ENCODE data around the gene RAB11FIP4.

RAB11FIP4 gene

GRCh38 chr17:31566992-31567373 lies 175.5 kb downstream of the RAB11FIP4 start:
- no peak for DNase-seq (ENCODE audit: low read depth)
- no peak overlapping the region for H3K4me3 ChIP-seq (replicated peaks; ENCODE audit: low read depth, low read length)
- TF ChIP-seq CTCF (IDR thresholded peaks at IDR 0.05; ENCODE audit: low read length, missing control alignments), result no peak

GRCh38 chr17:31568121-31568520 lies 176.6 kb downstream of the RAB11FIP4 start:
- DNase-seq (ENCODE audit: low read depth), result no peak
- no peak for TF ChIP-seq CTCF (IDR thresholded peaks at IDR 0.05; ENCODE audit: low read length, missing control alignments)
- H3K4me3 ChIP-seq (replicated peaks; ENCODE audit: low read depth, low read length), result no peak overlapping the region

GRCh38 chr17:31568539-31568938 lies 177.1 kb downstream of the RAB11FIP4 start:
- DNase-seq (ENCODE audit: low read depth), result no peak
- TF ChIP-seq CTCF (IDR thresholded peaks at IDR 0.05; ENCODE audit: low read length, missing control alignments), result no peak

GRCh38 chr17:31570231-31570630 lies 178.8 kb downstream of the RAB11FIP4 start:
- TF ChIP-seq CTCF (IDR thresholded peaks at IDR 0.05; ENCODE audit: low read length, missing control alignments), result no peak
- H3K4me3 ChIP-seq (replicated peaks; ENCODE audit: low read depth, low read length), result no peak overlapping the region
- DNase-seq (ENCODE audit: low read depth), result no peak

More at GRCh38 chr17:31568539-31568938, 177.1 kb downstream of the RAB11FIP4 start:
- H3K4me3 ChIP-seq (replicated peaks; ENCODE audit: low read depth, low read length), result no peak overlapping the region

GRCh38 chr17:31570951-31571892 lies 179.7 kb downstream of the RAB11FIP4 start:
- TF ChIP-seq CTCF (IDR thresholded peaks at IDR 0.05; ENCODE audit: low read length, missing control alignments), result no peak
- DNase-seq (ENCODE audit: low read depth), result peak; percentile 93
- H3K4me3 ChIP-seq (replicated peaks; ENCODE audit: low read depth, low read length), result no peak overlapping the region

GRCh38 chr17:31572341-31572740 lies 180.9 kb downstream of the RAB11FIP4 start:
- TF ChIP-seq CTCF (IDR thresholded peaks at IDR 0.05; ENCODE audit: low read length, missing control alignments), result no peak
- no peak overlapping the region for H3K4me3 ChIP-seq (replicated peaks; ENCODE audit: low read depth, low read length)
- no peak for DNase-seq (ENCODE audit: low read depth)

All from fibroblast of pulmonary artery (primary cell).